GM23338 (cell line): Measurements from ENCODE around the gene ZNF212. TPM values are rescaled to one million over a fixed set of nuclear protein-coding genes. Genes with fewer than 3 reads are reported as not detected.

ENCODE experiments used
- ATAC-seq: fragments of 200-7000 bp; cut with Tn5 transposase; 3 replicates; pipeline ENCODE4 v1.9.1; 2020
- DNase-seq: peaks from one replicate; pipeline ENCODE4 v3.0.0-alpha.2; 2015; ENCODE audit warnings: low spot score
- H2AFZ ChIP-seq: fragments of 200-600 bp; sonication (generic); 2 replicates; pipeline ENCODE4 v1.8.0; 2016; ENCODE audit warnings: antibody characterized with exemption, mild to moderate bottlenecking, moderate library complexity
- H3F3A ChIP-seq: fragments of 200-600 bp; sonication (generic); replicated peaks from 2 replicates; pipeline ENCODE4 v1.8.0; 2017; ENCODE audit warnings: antibody characterized with exemption, mixed run types, low read depth
- H3K27ac ChIP-seq: fragments of 200-600 bp; sonication (generic); 2 replicates; pipeline ENCODE4 v1.6.1; 2016; ENCODE audit warnings: low read depth
- H3K27me3 ChIP-seq: fragments of 200-600 bp; sonication (generic); 2 replicates; pipeline ENCODE4 v1.8.0; 2016; ENCODE audit warnings: mild to moderate bottlenecking, mixed run types, moderate library complexity; ENCODE audit not compliant: insufficient read depth
- H3K36me3 ChIP-seq: fragments of 200-600 bp; sonication (generic); 2 replicates; pipeline ENCODE4 v1.8.0; 2016; ENCODE audit warnings: mild to moderate bottlenecking; ENCODE audit not compliant: insufficient read depth
- H3K4me1 ChIP-seq: fragments of 200-600 bp; sonication (generic); 2 replicates; pipeline ENCODE4 v1.8.0; 2016; ENCODE audit warnings: mild to moderate bottlenecking, moderate library complexity; ENCODE audit not compliant: insufficient read depth
- H3K4me2 ChIP-seq: fragments of 200-600 bp; sonication (generic); 2 replicates; pipeline ENCODE4 v1.7.1; 2017; ENCODE audit warnings: mixed run types
- H3K4me3 ChIP-seq: fragments of 200-600 bp; sonication (generic); 2 replicates; pipeline ENCODE4 v1.6.1; 2016; ENCODE audit warnings: mixed run types
- H3K79me2 ChIP-seq: fragments of 200-600 bp; sonication (generic); replicated peaks from 2 replicates; pipeline ENCODE4 v1.8.0; 2017; ENCODE audit warnings: mild to moderate bottlenecking; ENCODE audit not compliant: insufficient read depth
- H3K9me2 ChIP-seq: fragments of 200-600 bp; sonication (generic); 2 replicates; pipeline ENCODE4 v1.8.0; 2017; ENCODE audit not compliant: insufficient read depth
- H4K20me1 ChIP-seq: fragments of 200-600 bp; sonication (generic); replicated peaks from 2 replicates; pipeline ENCODE4 v1.8.0; 2017; ENCODE audit warnings: mild to moderate bottlenecking; ENCODE audit not compliant: insufficient read depth
- H3K27ac Mint-ChIP-seq: 2 replicates; pipeline ENCODE4 v1.8.0; 2020; ENCODE audit warnings: inconsistent platforms, mild to moderate bottlenecking, moderate library complexity, mixed read lengths
- H3K27me3 Mint-ChIP-seq: 3 replicates; pipeline ENCODE4 v1.8.0; 2022; ENCODE audit warnings: low read depth, mild to moderate bottlenecking, moderate library complexity, mixed read lengths, inconsistent platforms; ENCODE audit not compliant: insufficient read depth, poor library complexity
- H3K36me3 Mint-ChIP-seq: 3 replicates; pipeline ENCODE4 v1.8.0; 2021; ENCODE audit warnings: low read depth, mild to moderate bottlenecking, inconsistent platforms, moderate library complexity, mixed read lengths
- H3K4me1 Mint-ChIP-seq: 3 replicates; pipeline ENCODE4 v1.8.0; 2020; ENCODE audit warnings: mild to moderate bottlenecking, inconsistent platforms, mixed read lengths
- H3K4me3 Mint-ChIP-seq: 3 replicates; pipeline ENCODE4 v1.8.0; 2021; ENCODE audit warnings: moderate library complexity, mild to moderate bottlenecking, inconsistent platforms, mixed read lengths
- H3K9me3 Mint-ChIP-seq: 3 replicates; pipeline ENCODE4 v1.8.0; 2020; ENCODE audit warnings: moderate library complexity, mild to moderate bottlenecking, inconsistent platforms, mixed read lengths
- CREB1 ChIP-seq: fragments of 250-450 bp; sonication (Bioruptor Pico); IDR thresholded peaks from 2 replicates; pipeline ENCODE4 v1.5.0; 2020; ENCODE audit warnings: low read depth, mild to moderate bottlenecking, moderate library complexity
- EZH2 ChIP-seq: fragments of 200-600 bp; sonication (generic); IDR thresholded peaks from one replicate; pipeline ENCODE4 v1.8.0; 2017; ENCODE audit warnings: antibody characterized with exemption, mild to moderate bottlenecking, low read depth; ENCODE audit not compliant: unreplicated experiment
- EZH2phosphoT487 ChIP-seq: fragments of 200-600 bp; sonication (generic); IDR thresholded peaks from one replicate; pipeline ENCODE4 v1.8.1; 2018; ENCODE audit warnings: antibody characterized with exemption; ENCODE audit not compliant: unreplicated experiment
- JUNB ChIP-seq: IDR thresholded peaks from one replicate; pipeline ENCODE4 v1.6.1; 2016; ENCODE audit warnings: antibody characterized with exemption; ENCODE audit not compliant: unreplicated experiment
- NANOG ChIP-seq: IDR thresholded peaks from 2 replicates; pipeline ENCODE4 v1.6.1; 2016; ENCODE audit warnings: antibody characterized with exemption, borderline replicate concordance
- POLR2AphosphoS5 ChIP-seq: IDR thresholded peaks from 2 replicates; pipeline ENCODE4 v1.6.1; 2016; ENCODE audit warnings: antibody characterized with exemption, low read depth
- STAT1 ChIP-seq: IDR thresholded peaks from one replicate; pipeline ENCODE4 v1.6.1; 2016; ENCODE audit warnings: antibody characterized with exemption; ENCODE audit not compliant: unreplicated experiment
- ZNF114 ChIP-seq: fragments of 250-450 bp; sonication (Bioruptor Pico); IDR thresholded peaks from 2 replicates; pipeline ENCODE4 v1.5.0; 2020; ENCODE audit warnings: mild to moderate bottlenecking, moderate library complexity
- ZNF331 ChIP-seq: fragments of 250-450 bp; sonication (Bioruptor Pico); IDR thresholded peaks from 2 replicates; pipeline ENCODE4 v1.5.0; 2020; ENCODE audit warnings: low read depth, mild to moderate bottlenecking, moderate library complexity
- polyA plus RNA-seq: library from polyadenylated mRNA; unstranded; fragments of >200 nt; fragmentation: Nextera tagmentation; extraction: Ambion mirVana; gene quantifications from 2 replicates; pipeline ENCODE4 v1.2.1, GENCODE V29; 2016
- total RNA-seq: library from RNA; depleted of rRNA; stranded (reverse); fragments of >200 nt; shearing (Covaris generic); gene quantifications from 2 replicates; pipeline ENCODE4 v1.2.3, GENCODE V29; 2014
- TF ChIP-seq, protein P1 (sequence below): IDR thresholded peaks from one replicate; pipeline ENCODE4 v1.6.1; 2018; ENCODE audit warnings: antibody characterized with exemption; ENCODE audit not compliant: unreplicated experiment
- TF ChIP-seq, protein P2 (sequence below): IDR thresholded peaks from 2 replicates; pipeline ENCODE4 v1.6.1; 2016; ENCODE audit warnings: antibody characterized with exemption
- TF ChIP-seq, protein P3 (sequence below), 2 experiments: fragments of 200-600 bp in 1 of 2; sonication (generic) in 1 of 2; conservative IDR thresholded peaks; 2 replicates each; pipeline versions ENCODE4 v1.5.1 to v1.6.1; 2016 to 2017; ENCODE audit warnings: antibody characterized with exemption in 2 of 2, low read depth in 2 of 2, mild to moderate bottlenecking in 2 of 2, moderate library complexity in 1 of 2
- TF ChIP-seq, protein P4 (sequence below): fragments of 250-450 bp; sonication (Bioruptor Pico); IDR thresholded peaks from 2 replicates; pipeline ENCODE4 v1.5.0; 2020; ENCODE audit warnings: mild to moderate bottlenecking, moderate library complexity

Gene ZNF212
- total and polyA plus RNA-seq, 2 experiments from 2014 or later: 10.8 to 18.9 TPM

DNA sequence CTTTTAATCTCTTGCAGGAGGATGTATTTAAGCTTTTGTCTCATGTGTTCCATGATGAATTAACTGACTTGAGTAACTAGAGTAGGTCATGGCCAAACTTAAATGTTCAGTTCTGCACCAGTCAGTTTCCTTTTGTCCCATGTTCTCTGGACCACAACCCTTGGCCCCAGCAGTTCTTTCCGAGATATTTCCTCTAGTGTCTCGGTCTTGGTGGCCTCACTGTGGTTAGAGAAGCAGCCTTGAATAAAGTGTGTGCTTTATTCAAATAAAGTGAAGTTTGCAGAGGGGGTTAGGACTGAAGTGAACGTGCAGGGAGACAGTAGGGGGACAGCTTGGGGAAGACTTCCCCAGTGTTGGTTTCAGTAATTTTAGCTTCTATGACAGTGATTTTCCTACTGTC is 9.3 kb downstream of the ZNF212 start:
- DNase-seq (no peak), ATAC-seq (no peak)
- Mint-ChIP-seq H3K9me3 (no peaks in the 10 kb centered on the region), H3K27me3 (peaks cover 2% of the 10 kb centered on the region), H3K36me3 (peaks cover 28% of the 10 kb centered on the region), H3K27ac (no peak overlapping the region), H3K4me1 (no peaks in the 10 kb centered on the region), H3K4me3 (no peak overlapping the region)
- no peaks in the 10 kb centered on the region for H3K9me2 ChIP-seq
- no peak for TF ChIP-seq CREB1
- TF ChIP-seq ZNF114 (CRISPR knock-in tag): no peak
- TF ChIP-seq ZNF331 (CRISPR knock-in tag): no peak
- no peak for TF ChIP-seq NANOG
- no peak for TF ChIP-seq EZH2phosphoT487
- TF ChIP-seq, protein P1, sequence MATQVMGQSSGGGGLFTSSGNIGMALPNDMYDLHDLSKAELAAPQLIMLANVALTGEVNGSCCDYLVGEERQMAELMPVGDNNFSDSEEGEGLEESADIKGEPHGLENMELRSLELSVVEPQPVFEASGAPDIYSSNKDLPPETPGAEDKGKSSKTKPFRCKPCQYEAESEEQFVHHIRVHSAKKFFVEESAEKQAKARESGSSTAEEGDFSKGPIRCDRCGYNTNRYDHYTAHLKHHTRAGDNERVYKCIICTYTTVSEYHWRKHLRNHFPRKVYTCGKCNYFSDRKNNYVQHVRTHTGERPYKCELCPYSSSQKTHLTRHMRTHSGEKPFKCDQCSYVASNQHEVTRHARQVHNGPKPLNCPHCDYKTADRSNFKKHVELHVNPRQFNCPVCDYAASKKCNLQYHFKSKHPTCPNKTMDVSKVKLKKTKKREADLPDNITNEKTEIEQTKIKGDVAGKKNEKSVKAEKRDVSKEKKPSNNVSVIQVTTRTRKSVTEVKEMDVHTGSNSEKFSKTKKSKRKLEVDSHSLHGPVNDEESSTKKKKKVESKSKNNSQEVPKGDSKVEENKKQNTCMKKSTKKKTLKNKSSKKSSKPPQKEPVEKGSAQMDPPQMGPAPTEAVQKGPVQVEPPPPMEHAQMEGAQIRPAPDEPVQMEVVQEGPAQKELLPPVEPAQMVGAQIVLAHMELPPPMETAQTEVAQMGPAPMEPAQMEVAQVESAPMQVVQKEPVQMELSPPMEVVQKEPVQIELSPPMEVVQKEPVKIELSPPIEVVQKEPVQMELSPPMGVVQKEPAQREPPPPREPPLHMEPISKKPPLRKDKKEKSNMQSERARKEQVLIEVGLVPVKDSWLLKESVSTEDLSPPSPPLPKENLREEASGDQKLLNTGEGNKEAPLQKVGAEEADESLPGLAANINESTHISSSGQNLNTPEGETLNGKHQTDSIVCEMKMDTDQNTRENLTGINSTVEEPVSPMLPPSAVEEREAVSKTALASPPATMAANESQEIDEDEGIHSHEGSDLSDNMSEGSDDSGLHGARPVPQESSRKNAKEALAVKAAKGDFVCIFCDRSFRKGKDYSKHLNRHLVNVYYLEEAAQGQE: no peak
- TF ChIP-seq, protein P2, sequence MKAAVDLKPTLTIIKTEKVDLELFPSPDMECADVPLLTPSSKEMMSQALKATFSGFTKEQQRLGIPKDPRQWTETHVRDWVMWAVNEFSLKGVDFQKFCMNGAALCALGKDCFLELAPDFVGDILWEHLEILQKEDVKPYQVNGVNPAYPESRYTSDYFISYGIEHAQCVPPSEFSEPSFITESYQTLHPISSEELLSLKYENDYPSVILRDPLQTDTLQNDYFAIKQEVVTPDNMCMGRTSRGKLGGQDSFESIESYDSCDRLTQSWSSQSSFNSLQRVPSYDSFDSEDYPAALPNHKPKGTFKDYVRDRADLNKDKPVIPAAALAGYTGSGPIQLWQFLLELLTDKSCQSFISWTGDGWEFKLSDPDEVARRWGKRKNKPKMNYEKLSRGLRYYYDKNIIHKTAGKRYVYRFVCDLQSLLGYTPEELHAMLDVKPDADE: no peak
- TF ChIP-seq, protein P3, sequence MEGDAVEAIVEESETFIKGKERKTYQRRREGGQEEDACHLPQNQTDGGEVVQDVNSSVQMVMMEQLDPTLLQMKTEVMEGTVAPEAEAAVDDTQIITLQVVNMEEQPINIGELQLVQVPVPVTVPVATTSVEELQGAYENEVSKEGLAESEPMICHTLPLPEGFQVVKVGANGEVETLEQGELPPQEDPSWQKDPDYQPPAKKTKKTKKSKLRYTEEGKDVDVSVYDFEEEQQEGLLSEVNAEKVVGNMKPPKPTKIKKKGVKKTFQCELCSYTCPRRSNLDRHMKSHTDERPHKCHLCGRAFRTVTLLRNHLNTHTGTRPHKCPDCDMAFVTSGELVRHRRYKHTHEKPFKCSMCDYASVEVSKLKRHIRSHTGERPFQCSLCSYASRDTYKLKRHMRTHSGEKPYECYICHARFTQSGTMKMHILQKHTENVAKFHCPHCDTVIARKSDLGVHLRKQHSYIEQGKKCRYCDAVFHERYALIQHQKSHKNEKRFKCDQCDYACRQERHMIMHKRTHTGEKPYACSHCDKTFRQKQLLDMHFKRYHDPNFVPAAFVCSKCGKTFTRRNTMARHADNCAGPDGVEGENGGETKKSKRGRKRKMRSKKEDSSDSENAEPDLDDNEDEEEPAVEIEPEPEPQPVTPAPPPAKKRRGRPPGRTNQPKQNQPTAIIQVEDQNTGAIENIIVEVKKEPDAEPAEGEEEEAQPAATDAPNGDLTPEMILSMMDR (conservative IDR thresholded peaks at IDR 0.05; ENCODE audit: low read depth in 2 of 2): no peak
- no peak for TF ChIP-seq JUNB
- TF ChIP-seq EZH2: no peak
- TF ChIP-seq POLR2AphosphoS5: no peak
- TF ChIP-seq STAT1: no peak
- TF ChIP-seq, protein P4, sequence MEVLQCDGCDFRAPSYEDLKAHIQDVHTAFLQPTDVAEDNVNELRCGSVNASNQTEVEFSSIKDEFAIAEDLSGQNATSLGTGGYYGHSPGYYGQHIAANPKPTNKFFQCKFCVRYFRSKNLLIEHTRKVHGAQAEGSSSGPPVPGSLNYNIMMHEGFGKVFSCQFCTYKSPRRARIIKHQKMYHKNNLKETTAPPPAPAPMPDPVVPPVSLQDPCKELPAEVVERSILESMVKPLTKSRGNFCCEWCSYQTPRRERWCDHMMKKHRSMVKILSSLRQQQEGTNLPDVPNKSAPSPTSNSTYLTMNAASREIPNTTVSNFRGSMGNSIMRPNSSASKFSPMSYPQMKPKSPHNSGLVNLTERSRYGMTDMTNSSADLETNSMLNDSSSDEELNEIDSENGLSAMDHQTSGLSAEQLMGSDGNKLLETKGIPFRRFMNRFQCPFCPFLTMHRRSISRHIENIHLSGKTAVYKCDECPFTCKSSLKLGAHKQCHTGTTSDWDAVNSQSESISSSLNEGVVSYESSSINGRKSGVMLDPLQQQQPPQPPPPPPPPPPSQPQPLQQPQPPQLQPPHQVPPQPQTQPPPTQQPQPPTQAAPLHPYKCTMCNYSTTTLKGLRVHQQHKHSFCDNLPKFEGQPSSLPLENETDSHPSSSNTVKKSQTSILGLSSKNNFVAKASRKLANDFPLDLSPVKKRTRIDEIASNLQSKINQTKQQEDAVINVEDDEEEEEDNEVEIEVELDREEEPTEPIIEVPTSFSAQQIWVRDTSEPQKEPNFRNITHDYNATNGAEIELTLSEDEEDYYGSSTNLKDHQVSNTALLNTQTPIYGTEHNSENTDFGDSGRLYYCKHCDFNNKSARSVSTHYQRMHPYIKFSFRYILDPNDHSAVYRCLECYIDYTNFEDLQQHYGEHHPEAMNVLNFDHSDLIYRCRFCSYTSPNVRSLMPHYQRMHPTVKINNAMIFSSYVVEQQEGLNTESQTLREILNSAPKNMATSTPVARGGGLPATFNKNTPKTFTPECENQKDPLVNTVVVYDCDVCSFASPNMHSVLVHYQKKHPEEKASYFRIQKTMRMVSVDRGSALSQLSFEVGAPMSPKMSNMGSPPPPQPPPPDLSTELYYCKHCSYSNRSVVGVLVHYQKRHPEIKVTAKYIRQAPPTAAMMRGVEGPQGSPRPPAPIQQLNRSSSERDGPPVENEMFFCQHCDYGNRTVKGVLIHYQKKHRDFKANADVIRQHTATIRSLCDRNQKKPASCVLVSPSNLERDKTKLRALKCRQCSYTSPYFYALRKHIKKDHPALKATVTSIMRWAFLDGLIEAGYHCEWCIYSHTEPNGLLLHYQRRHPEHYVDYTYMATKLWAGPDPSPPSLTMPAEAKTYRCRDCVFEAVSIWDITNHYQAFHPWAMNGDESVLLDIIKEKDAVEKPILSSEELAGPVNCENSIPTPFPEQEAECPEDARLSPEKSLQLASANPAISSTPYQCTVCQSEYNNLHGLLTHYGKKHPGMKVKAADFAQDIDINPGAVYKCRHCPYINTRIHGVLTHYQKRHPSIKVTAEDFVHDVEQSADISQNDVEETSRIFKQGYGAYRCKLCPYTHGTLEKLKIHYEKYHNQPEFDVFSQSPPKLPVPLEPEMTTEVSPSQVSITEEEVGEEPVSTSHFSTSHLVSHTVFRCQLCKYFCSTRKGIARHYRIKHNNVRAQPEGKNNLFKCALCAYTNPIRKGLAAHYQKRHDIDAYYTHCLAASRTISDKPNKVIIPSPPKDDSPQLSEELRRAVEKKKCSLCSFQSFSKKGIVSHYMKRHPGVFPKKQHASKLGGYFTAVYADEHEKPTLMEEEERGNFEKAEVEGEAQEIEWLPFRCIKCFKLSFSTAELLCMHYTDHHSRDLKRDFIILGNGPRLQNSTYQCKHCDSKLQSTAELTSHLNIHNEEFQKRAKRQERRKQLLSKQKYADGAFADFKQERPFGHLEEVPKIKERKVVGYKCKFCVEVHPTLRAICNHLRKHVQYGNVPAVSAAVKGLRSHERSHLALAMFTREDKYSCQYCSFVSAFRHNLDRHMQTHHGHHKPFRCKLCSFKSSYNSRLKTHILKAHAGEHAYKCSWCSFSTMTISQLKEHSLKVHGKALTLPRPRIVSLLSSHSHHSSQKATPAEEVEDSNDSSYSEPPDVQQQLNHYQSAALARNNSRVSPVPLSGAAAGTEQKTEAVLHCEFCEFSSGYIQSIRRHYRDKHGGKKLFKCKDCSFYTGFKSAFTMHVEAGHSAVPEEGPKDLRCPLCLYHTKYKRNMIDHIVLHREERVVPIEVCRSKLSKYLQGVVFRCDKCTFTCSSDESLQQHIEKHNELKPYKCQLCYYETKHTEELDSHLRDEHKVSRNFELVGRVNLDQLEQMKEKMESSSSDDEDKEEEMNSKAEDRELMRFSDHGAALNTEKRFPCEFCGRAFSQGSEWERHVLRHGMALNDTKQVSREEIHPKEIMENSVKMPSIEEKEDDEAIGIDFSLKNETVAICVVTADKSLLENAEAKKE: no peak
- H3K27ac ChIP-seq: no peak overlapping the region
- H3K4me2 ChIP-seq: no peak overlapping the region
- H4K20me1 ChIP-seq: peaks cover 23% of the 10 kb centered on the region
- peaks cover 16% of the 10 kb centered on the region for H3K36me3 ChIP-seq
- peaks cover 55% of the 10 kb centered on the region for H3K79me2 ChIP-seq
- H3F3A ChIP-seq: no peaks in the 10 kb centered on the region
- no peaks in the 10 kb centered on the region for H3K4me1 ChIP-seq
- H3K4me3 ChIP-seq: no peak overlapping the region
- no peaks in the 10 kb centered on the region for H3K27me3 ChIP-seq
- no peak overlapping the region for H2AFZ ChIP-seq
